Measurements from ENCODE around the gene LDAH.

GRCh38 chr2:20677301-20678085 lies 145.4 kb downstream of the LDAH start:
- TF ChIP-seq CTCF (IDR thresholded peaks at IDR 0.05) (no peak), POLR2A (IDR thresholded peaks at IDR 0.05) (no peak), POLR2AphosphoS5 (IDR thresholded peaks at IDR 0.05) (no peak), EP300 (IDR thresholded peaks at IDR 0.05) (no peak)

Data from sigmoid colon (tissue), 4 donors.